IMR-90 (cell line): ENCODE results near the gene IL17D.

Experiments used
- BHLHE40 ChIP-seq: fragments of 150-350 bp; IDR thresholded peaks from 2 replicates; pipeline ENCODE4 v1.6.1; 2016; ENCODE audit warnings: mild to moderate bottlenecking, low read depth, low read length
- CTCF ChIP-seq: conservative IDR thresholded peaks from 2 replicates; pipeline ENCODE4 v1.5.1; 2012; ENCODE audit warnings: mild to moderate bottlenecking, low read depth, low read length, improper control_type of control experiment
- MAZ ChIP-seq: IDR thresholded peaks from 2 replicates; pipeline ENCODE4 v1.6.1; 2012; ENCODE audit warnings: low read depth, mild to moderate bottlenecking, low read length, improper control_type of control experiment, moderate library complexity, borderline replicate concordance
- MXI1 ChIP-seq: IDR thresholded peaks from 2 replicates; pipeline ENCODE4 v1.6.1; 2012; ENCODE audit warnings: low read depth, mild to moderate bottlenecking, low read length, moderate library complexity, borderline replicate concordance
- POLR2A ChIP-seq: IDR thresholded peaks from 2 replicates; pipeline ENCODE4 v1.6.1; 2012; ENCODE audit warnings: mild to moderate bottlenecking, low read depth, low read length
- RAD21 ChIP-seq: IDR thresholded peaks from 2 replicates; pipeline ENCODE4 v1.6.1; 2012; ENCODE audit warnings: low read length, improper control_type of control experiment
- RFX5 ChIP-seq: IDR thresholded peaks from 2 replicates; pipeline ENCODE4 v1.8.0; 2012; ENCODE audit warnings: low read depth, mild to moderate bottlenecking, low read length, moderate library complexity
- SMC3 ChIP-seq: fragments of 150-350 bp; IDR thresholded peaks from 2 replicates; pipeline ENCODE4 v1.6.1; 2016; ENCODE audit warnings: low read depth, mild to moderate bottlenecking, antibody characterized with exemption, low read length, moderate library complexity

GRCh38 chr13:20686167-20686566, 17.3 kb upstream of the IL17D start:
- TF ChIP-seq CTCF (no peak), RFX5 (no peak), MAZ (no peak), RAD21 (no peak), POLR2A (no peak), MXI1 (no peak), BHLHE40 (no peak), SMC3 (no peak)
